HG02798 (cell line): Measurements from ENCODE around the gene ZNF423.
"Not testable (repeated sequence)": the region's sequence is repeated elsewhere in the genome, so short reads cannot be mapped to it uniquely, and the experiment has no call there.

Source experiments
- ATAC-seq: cut with Tn5 transposase; IDR thresholded peaks from one replicate; pipeline ENCODE4 v1.9.1; 2021; ENCODE audit warnings: mild to moderate bottlenecking; ENCODE audit not compliant: unreplicated experiment, poor library complexity

ZNF423 gene

DNA sequence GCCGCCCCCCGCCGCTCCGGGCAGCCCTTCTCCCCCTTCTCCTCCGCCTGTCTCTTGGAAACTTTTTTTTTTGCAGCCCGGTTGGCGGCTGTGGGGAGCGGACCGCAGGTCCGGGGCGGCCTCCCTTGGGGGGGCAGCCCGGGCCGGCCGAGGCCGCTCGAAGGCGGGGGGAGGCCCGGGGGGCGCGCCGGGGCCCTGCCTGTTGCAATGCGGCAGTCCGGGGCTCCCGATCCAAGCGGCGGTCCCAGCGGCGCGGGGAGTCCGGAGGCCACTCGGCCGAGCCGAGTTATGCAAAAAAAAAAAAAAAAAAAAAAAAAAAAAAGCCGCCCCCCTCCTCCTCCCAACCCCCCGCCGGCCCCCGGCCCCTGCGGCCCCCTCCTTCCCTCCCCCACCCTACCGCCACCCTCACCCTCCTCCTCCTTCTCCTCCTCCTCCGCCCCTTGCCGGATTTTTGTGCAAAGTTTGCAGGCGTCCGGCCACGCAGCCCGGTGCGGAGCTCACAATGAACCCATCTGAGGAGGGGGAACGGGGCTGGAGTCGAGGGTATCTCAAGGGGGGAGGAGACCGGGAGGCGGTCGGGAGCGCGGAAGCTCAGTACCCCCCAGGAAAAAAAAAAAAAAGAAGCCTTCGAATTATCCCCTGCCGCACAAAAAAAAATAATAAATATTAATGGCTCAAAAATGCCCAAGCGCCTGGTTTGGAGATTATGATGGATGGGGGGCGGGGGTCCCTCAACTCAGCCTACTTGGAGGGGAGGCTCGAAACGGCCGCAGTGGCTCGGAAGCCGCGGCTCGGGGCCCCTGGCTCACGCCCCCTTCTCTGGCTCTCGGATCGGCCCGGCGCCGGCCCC lies at the start of gene ZNF423:
Gene ZNF423, minus strand, starts transcription at position 291 of the 850 bp plus-strand sequence. CDS start 338 bp downstream, outside the sequence.
- peak; percentile 9 for ATAC-seq

DNA sequence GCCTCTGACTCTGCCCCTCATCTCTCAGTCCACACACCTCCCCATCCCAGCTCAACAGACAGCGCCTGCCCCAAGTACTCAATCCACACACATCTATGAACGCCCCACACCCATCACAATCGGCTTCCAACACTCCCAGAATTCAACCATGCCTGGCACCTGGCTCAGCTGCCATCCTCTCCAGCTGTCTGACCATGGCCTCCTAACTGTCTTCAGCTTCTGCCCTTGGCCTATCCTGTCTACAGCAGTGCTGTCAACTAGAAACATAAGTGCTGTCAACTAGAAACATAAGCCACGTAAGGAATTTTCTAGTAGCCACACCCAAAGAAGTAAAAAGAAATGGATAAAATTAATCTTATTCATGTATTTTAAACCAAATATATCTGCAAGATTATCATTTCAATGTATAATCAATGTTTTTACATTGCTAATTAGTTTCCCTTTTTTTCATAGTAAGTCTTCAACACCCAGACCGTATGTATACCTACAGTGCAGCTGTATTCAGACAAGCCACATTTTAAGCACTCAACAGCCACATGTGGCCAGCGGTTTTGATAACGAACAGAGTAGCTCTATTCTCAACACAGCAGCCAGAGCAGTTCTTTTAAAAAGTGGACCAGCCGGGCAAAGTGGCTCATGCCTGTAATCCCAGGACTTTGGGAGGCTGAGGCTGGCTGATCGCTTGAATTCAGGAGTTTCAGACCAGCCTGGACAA lies 48.6 kb upstream of the ZNF423 start:
- ATAC-seq: no peak

DNA sequence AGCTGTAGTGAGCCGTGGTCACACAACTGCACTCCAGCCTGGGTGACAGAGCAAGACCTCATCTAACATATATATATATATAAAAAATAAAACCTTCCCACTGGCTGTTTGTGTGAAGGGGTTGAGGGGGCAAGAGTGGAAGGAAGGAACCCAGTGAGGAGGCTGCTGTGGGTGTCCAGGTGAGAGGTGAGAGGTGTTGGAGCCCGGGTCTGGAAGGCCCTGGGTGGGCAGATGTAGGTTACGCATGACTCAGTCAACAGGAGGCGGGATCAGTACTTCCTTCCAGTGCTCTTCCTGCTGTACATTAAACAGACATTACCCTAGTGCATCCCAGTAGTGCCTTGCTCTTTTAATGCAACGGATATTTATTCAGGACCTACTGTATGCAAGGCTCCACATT lies 47.0 kb upstream of the ZNF423 start:
- no peak for ATAC-seq

DNA sequence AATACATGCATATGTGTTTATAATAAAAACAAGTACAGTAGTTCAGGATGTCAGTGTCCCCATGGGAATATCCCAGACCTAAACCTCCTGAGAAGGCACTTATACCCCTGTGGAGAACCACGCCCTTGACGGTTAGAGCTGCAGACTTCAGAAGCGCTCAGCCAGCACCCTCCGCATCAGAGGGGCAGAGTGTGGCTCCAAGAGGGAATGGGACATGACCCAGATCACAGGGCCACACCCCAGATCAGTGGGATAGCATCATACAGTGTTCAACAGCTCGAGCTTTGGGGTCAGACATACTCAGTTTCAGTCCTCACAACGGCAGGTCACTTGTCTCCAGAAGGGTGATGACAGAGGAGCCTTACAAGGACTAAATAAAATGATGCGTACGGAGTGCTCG lies 45.8 kb upstream of the ZNF423 start:
- no peak for ATAC-seq

DNA sequence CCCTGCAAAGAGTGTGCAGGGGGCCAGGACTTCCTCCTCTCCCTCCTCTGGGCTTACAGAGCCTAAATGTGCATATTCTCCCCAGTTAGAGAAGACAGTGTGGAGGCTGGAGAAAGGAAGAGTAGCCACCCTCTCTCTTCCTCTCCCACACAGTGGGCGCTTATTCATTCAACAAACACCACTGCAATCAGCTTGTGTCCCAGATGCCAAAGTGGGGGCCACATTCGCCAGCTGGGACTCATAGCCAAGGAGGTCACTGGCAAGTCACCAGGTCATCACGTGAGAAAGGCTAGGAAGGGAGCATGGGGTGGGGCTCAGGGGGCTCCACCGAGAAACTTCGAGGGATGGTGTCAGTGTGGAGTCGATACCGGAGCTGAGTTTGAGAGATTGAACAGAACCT lies 45.0 kb upstream of the ZNF423 start:
- no peak for ATAC-seq

DNA sequence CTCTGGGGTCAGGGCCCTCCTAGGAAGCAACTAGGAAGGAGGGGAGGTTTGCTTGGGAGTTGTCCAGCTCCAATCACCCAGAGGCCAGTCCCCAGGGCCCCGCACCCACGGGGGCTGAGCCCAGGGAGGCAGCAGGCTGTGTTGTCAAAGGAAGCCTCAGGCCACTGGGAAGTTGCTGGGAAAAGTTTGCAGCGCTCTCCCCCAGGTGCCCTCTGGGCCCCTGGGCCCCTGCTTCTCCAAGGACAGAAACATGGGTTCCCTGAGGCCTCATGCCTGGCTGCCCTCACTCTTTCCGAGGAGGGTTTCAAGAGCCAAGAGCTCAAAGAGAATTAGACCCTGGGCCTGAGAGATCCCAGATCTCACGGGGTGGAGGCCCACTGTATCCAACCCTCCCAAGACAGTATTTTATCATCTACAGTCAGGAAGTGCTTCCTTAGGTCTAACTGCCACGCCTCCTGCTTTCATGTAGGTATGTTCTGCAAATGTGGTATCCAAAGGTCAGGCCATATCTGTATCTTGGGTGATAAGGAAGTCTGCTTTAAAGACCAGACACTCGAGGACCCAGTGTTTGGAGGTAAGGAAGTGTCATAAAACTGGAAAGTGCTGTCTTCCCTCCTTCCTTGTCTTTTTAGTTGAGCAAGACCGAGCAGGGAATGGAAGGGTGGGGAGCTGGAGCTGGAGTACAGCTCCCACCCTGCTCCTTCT lies 44.2 kb upstream of the ZNF423 start:
- ATAC-seq: no peak

DNA sequence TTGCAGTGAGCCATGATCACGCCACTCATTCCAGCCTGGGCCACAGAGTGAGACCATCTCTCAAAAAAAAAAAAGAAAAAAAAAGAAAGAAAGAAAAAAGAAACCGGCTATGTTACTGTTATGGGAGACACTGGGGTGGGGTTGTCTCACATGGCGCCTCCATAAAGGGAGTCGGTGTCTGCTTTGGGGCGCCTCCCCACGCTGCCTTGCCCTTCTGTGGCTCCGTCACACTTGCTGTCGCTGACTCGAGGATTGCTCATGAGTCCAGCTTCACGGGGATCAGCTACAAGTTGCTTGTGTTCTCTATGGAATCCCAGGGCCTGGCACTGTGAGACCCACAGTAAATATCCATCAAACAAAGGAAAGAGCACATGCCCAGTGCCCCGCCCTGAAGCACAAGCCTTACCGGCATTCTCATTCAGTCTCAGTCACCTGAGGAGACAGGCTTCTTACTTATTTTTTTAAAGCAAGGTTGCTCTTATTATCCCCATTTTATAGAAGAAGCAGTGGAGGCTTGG lies 40.6 kb upstream of the ZNF423 start:
- no peak for ATAC-seq

DNA sequence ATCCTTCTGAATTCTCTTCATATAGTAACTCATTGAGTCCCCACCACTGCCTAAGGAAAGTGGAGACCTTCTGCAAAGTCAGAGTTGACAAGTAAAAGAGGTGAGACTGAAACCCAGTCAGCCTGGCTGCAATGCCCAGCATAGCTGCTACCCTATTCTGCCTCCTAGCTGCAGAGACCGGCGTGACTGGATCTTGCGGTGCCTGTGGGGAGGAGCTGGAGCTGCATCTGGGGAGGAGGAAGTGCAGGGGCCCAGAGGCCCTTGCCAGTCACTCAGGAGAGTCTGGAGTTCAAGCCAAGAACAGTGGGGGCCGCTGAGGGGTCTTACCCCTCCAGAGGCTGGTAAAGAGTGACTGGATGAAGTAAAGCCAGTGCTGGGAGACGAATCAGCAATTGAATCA lies 35.0 kb upstream of the ZNF423 start:
- no peak for ATAC-seq

DNA sequence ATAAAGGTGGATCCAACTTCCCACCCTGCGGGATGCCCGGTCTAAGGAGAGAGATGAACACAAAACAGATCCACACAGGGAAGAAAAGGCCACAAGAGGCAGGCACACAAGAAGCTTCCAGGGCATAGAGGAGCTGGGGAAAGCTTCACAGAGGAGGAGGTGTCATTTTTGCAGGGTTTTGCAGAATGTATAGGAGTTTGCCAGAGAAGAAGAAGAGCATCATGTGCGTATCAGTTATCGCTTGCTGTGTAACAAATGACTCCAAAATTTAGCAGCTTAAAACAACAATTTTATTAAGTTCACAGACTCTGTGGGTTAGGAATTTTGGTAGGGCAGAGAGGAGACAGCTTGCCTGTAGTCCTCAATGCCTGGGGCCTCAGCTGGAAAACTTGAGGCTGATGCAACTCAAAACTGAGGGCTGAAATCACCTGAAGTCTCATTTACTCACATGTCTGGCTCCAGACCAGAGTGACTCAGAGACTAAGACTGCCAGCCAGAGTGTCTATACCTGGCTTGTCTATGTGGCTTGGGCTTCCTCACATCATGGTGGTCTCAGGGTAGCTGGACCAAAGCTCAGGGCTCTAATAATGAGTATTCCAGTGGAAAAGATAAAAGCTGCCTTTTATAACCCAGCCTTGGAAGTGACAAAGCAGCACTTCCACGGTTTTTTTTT lies 33.9 kb upstream of the ZNF423 start:
- no peak for ATAC-seq

DNA sequence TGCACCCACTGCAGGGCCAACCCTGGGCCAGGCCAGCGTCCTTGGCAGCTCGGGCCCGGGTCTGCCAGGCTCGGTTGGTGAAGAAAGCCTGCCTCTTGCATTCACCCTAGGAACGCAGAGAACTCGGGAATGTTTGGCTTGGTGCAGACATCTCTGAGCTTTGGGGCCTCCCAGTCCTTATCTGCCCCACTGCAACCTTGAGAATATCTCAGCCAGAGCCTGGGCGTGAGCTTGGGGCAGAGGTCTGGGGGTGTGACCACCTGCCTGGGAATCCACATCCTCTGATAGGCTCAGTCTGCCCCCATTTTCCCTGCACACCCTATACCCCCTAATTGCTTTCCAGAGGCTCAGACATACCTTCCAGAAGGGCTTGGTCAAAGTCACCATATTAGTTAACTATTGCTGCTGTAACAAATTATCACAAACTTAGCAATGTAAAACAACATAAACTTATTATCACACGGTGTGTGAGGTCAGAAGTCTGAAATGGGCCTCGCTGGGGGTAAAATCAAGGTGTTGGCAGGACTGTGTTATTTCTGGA lies 30.7 kb upstream of the ZNF423 start:
- ATAC-seq: no peak

DNA sequence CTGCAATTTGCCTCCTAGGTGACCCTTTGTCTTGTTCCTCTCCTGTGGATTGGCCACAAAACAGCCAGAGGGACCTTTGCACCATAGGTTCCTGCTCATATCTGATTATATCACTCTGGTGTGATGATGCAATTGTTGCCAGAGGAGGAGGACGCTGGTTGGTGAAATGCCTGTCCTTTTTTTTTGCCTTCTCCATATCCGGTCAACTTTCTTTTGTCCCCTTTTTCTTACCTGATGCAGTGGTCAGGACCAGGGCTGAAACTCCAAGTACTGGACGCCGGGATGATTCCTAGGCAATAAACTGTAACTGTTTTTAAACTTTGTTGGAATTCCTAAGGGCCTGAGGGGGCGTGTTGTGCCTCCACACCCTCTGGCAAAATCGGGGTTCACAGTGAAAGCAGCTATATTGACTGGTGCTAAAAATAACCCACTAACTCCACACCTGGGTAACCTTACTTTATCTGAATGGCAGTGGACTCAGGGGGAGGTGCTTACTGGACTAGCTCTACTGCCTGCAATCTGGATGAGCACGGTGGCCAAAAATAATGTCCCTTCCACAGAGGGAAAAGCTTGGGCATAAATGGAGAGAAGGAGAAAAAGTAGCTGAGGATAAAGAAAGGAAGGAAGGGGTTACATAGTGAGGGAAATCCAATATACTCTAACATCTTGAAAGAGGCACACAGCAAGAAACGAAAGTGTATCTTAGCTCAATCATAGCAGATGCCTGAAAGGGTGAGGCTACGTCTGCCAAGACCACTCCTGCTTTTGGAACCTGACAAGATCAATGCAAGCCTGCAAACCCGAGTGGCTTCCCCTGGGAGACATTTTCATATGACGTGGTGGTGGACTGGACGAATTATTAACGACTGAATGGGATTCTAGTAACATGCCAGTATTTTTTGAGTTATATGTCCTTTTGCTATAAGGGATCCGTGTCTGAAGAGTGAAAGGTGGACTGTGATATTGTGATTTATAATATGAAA lies 28.4 kb upstream of the ZNF423 start:
- no peak for ATAC-seq

DNA sequence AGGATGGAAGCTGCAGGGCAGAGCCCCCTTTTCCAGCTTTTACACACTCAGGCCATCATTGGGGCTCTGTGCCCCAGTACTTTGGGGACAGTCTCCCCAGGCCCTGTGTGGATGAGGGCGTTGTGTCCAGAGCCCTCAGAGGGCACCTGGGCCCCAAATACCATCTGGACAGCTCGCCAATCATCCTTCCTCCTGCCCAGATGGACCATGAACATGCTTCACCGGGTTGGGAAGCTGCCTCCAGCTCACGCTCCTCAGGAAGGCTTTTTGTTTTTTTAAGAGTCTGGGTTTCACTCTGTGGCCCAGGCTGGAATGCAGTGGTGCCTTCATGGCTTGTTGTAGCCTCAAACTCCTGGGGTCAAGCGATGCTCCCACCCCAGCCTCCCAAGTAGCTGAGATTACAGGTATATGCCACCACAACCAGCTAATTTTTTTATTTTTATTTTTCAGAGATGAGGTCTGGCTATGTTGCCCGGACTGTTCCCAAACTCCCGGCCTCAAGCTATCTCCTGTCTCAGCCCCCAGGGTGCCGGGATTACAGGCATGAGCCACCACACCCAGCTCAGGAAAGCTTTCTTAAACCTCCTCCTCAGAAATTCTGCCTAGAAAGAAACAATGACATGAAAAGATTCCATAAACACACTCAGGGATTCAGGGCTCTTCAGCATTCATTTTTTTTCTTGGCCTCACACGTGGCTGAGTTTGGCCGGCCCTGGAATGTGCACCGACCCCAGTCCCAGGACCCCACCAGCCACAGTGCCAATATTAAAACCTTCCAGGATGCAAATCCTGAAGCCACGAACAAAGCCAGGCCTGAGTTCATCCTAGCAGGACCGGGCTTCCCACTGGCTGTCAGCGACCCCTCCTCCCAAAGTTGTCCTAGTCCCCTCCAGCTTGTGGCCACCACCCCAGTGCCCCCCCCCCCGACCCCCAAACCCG lies 27.4 kb upstream of the ZNF423 start:
- ATAC-seq: no peak

DNA sequence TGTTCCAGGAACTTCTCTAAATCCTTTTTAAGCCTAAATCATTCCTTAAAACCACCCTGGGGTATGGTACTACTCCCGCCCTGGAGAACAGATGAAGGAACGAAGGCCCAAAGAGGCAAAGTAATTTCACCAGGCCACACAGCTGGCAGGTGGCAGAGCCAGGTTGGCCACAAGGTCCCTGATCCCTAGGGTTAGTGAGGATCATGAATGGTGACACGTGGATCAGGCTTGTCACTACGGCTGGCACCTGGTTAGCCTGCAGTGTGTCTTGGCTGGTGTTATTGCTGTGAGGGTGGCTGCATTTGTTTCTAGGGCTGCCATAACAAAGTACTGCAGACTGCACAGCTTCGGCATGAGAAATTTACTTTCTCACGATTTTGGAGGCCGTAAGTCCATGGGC lies 26.0 kb upstream of the ZNF423 start:
- ATAC-seq: no peak

DNA sequence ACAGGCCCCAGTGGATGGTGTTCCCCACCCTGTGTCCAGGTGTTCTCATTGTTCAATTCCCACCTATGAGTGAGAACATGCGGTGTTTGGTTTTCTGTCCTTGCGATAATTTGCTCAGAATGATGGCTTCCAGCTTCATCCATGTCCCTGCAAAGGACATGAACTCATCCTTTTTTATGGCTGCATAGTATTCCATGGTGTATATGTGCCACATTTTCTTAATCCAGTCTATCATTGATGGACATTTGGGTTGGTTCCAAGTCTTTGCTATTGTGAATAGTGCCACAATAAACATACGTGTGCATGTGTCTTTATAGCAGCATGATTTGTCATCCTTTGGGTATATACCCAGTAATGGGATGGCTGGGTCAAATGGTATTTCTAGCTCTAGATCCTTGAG lies 22.6 kb upstream of the ZNF423 start:
- ATAC-seq: not testable (repeated sequence)

DNA sequence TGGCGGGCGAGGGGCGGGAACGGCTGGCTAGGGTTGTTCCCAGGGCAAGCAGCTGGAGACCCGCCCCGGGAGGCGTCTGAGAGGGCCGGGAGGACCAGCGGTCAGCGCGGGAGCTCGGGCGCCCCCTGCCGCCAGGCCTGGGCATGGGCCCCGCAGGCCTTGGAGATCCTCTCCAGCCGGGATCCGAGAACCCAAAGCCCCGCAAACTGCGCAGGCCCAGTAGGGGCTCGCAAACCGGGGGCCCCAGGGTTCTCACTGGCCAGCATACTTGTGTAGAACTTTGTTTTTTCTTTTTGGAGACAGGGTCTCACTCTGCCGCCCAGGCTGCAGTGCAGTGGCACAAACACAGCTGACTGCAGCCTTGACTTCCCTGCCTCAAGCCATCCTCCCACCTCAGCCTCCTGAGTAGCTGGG lies 20.8 kb upstream of the ZNF423 start:
- peak; percentile 50 for ATAC-seq

DNA sequence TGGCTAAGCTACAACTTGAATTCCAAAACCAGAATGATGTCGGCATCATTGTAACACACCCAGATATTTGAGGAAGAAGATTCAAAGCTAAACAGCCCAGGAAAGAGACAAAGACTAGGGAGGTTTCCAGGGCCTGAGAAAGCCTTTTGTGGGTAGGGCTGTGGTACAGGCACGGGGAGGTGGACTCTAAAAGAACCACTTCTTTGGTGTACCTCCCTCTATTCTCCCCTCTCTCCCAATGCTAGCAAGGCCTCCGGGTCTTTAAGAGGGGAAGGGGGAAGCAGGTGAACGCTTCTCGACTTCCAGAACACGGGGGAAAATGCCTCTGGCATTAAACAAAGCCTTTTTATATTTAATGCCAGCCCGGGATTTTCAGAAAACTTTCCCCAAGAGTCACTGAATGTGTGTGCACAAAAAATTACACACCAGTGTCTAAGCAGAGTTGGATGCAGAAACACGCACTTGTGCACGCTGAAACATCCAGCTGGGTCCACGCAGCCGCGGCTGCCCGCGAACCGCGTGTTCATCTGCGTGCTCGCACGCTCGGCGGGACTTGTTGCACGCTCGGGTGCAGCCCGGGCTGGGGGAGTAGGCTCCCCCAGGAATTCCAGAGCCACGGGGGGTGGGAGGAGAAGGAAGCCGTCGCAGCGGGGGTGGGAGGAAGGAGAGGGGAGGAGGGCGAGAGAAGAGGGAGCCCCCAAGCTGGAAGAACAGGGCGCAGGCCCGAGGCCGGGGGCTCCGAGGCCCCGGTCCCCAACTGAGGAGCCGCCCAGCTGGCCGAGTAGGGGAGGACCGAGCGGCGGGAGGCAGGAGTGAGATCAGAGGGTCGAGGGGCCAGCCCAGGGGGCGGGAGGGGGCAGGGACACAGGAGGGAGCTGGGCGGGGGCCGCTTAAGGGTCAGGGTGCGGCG lies 20.1 kb upstream of the ZNF423 start:
- ATAC-seq: no peak
